DMS153 (cell line): ENCODE data around the gene KRTAP3-2.
"Not testable (repeated sequence)": the region's sequence is repeated elsewhere in the genome, so short reads cannot be mapped to it uniquely, and the experiment has no call there.

Experiments used
- DNase-seq: peaks from one replicate; lab custom pipeline; 2025; lab: John Stamatoyannopoulos, UW

Gene KRTAP3-2

GRCh38 chr17:40999563-40999962, at the start of gene KRTAP3-2:
TSS of gene KRTAP3-2 (minus strand) at chr17:40999906. CDS start at chr17:40999853, 53 bp downstream.
- not testable (repeated sequence) for DNase-seq

GRCh38 chr17:41049110-41049509, 49.4 kb upstream of the KRTAP3-2 start:
- DNase-seq = no peak

- no peak for DNase-seq
These were observed 48.7 kb upstream of the KRTAP3-2 start for GRCh38 chr17:41048441-41048840.

GRCh38 chr17:41046735-41047465, 47.2 kb upstream of the KRTAP3-2 start, which contains the start of gene KRTAP2-1:
TSS of gene KRTAP2-1 (minus strand) at chr17:41047316. CDS start at chr17:41047267, 49 bp downstream.
- not testable (repeated sequence) for DNase-seq

- no peak for DNase-seq
These were observed 43.2 kb upstream of the KRTAP3-2 start for GRCh38 chr17:41042953-41043352.

- not testable (repeated sequence) for DNase-seq
These were observed 41.3 kb upstream of the KRTAP3-2 start, which contains the start of gene KRTAP1-1 for GRCh38 chr17:41040783-41041571. TSS of gene KRTAP1-1 (minus strand) at chr17:41041450. CDS start at chr17:41041397, 53 bp downstream.

GRCh38 chr17:41037853-41038350, 38.2 kb upstream of the KRTAP3-2 start:
- no peak for DNase-seq

- DNase-seq = peak; percentile 36
These were observed 34.7 kb upstream of the KRTAP3-2 start, which contains the start of gene KRTAP1-3 for GRCh38 chr17:41034346-41034935. TSS of gene KRTAP1-3 (minus strand) at chr17:41034874. CDS start at chr17:41034821, 53 bp downstream.

GRCh38 chr17:41029633-41030245, 30.0 kb upstream of the KRTAP3-2 start, which contains the start of gene KRTAP1-4:
TSS of gene KRTAP1-4 (minus strand) at chr17:41030195. CDS start at chr17:41030078, 117 bp downstream.
- DNase-seq = no peak

- no peak for DNase-seq
These were observed 27.2 kb upstream of the KRTAP3-2 start, which contains the start of gene KRTAP1-5 for GRCh38 chr17:41026715-41027471. TSS of gene KRTAP1-5 (minus strand) at chr17:41027208. CDS start at chr17:41027155, 53 bp downstream.

- no peak for DNase-seq
These were observed 25.0 kb upstream of the KRTAP3-2 start for GRCh38 chr17:41024697-41025096.

GRCh38 chr17:41020336-41020735, 20.6 kb upstream of the KRTAP3-2 start:
- DNase-seq = no peak

- DNase-seq = no peak
These were observed 19.7 kb upstream of the KRTAP3-2 start for GRCh38 chr17:41019415-41019814.

- no peak for DNase-seq
These were observed 18.8 kb upstream of the KRTAP3-2 start for GRCh38 chr17:41018541-41018940.

GRCh38 chr17:41016578-41017215, 17.0 kb upstream of the KRTAP3-2 start:
- DNase-seq = no peak

- DNase-seq = no peak
These were observed 15.7 kb upstream of the KRTAP3-2 start for GRCh38 chr17:41015454-41015853.

- DNase-seq = no peak
These were observed 13.9 kb upstream of the KRTAP3-2 start for GRCh38 chr17:41013606-41014005.

GRCh38 chr17:41013181-41013580, 13.5 kb upstream of the KRTAP3-2 start:
- no peak for DNase-seq

GRCh38 chr17:41012326-41013120, 12.8 kb upstream of the KRTAP3-2 start:
- no peak for DNase-seq
